HepG2 (cell line): ENCODE results near the gene CUEDC2. TPM values are rescaled to one million over a fixed set of nuclear protein-coding genes. Genes with fewer than 3 reads are reported as not detected.

Experiments used
- CENPX ChIP-seq: sonication (generic); formaldehyde crosslinking; IDR thresholded peaks from 2 replicates; pipeline ENCODE4 v1.9.0; 2021; ENCODE audit warnings: mild to moderate bottlenecking, missing genetic modification reagents, moderate library complexity
- CHD4 ChIP-seq: fragments of 200-600 bp; sonication (generic); IDR thresholded peaks from 2 replicates; pipeline ENCODE4 v1.7.0; 2017; ENCODE audit warnings: mild to moderate bottlenecking, low read length, borderline replicate concordance
- ERF ChIP-seq: IDR thresholded peaks from 2 replicates; pipeline ENCODE4 v1.6.1; 2018; ENCODE audit warnings: missing biosample characterization, missing genetic modification reagents
- FOXC1 ChIP-seq: sonication (generic); formaldehyde crosslinking; IDR thresholded peaks from 2 replicates; pipeline ENCODE4 v1.8.0; 2022; ENCODE audit warnings: mild to moderate bottlenecking, missing genetic modification reagents, borderline replicate concordance
- GFI1 ChIP-seq: sonication (generic); formaldehyde crosslinking; IDR thresholded peaks from 2 replicates; pipeline ENCODE4 v1.5.0; 2020; ENCODE audit warnings: missing genetic modification reagents, mild to moderate bottlenecking, borderline replicate concordance
- GLI4 ChIP-seq: sonication (generic); formaldehyde crosslinking; IDR thresholded peaks from 2 replicates; pipeline ENCODE4 v1.5.1; 2020; ENCODE audit warnings: missing genetic modification reagents, mild to moderate bottlenecking, moderate library complexity, borderline replicate concordance
- HINFP ChIP-seq: sonication (generic); formaldehyde crosslinking; IDR thresholded peaks from 2 replicates; pipeline ENCODE4 v1.4.0; 2020; ENCODE audit warnings: low read depth, mild to moderate bottlenecking, missing genetic modification reagents
- HOXD1 ChIP-seq: sonication (generic); formaldehyde crosslinking; IDR thresholded peaks from 2 replicates; pipeline ENCODE4 v1.5.0; 2020; ENCODE audit warnings: missing genetic modification reagents
- MXD4 ChIP-seq: IDR thresholded peaks from 2 replicates; pipeline ENCODE4 v1.6.1; 2016; ENCODE audit warnings: mild to moderate bottlenecking, missing biosample characterization, missing genetic modification reagents
- MYNN ChIP-seq: sonication (generic); formaldehyde crosslinking; IDR thresholded peaks from 2 replicates; pipeline ENCODE4 v1.4.0; 2020; ENCODE audit warnings: mild to moderate bottlenecking, low read depth, missing genetic modification reagents
- NFRKB ChIP-seq: fragments of 450-650 bp; IDR thresholded peaks from 2 replicates; pipeline ENCODE4 v1.6.1; 2017
- PHF20 ChIP-seq: sonication (generic); formaldehyde crosslinking; IDR thresholded peaks from 2 replicates; pipeline ENCODE4 v1.5.0; 2020; ENCODE audit warnings: mild to moderate bottlenecking, missing genetic modification reagents
- RNF2 ChIP-seq: fragments of 450-650 bp; conservative IDR thresholded peaks from 2 replicates; pipeline ENCODE4 v1.6.1; 2016; ENCODE audit warnings: low read depth
- SRSF9 ChIP-seq: fragments of 200-400 bp; formaldehyde crosslinking; IDR thresholded peaks from 2 replicates; pipeline ENCODE4 v1.6.1; 2018; ENCODE audit warnings: borderline replicate concordance, mild to moderate bottlenecking, low read depth, low read length; ENCODE audit not compliant: insufficient read depth, poor library complexity, severe bottlenecking
- TCF12 ChIP-seq, 2 experiments: fragments of 450-650 bp in 1 of 2; sonication (generic) in 1 of 2; formaldehyde crosslinking in 1 of 2; IDR thresholded peaks; 2 replicates each; pipeline versions ENCODE4 v1.6.1 to v1.8.0; 2017 to 2022; ENCODE audit warnings: antibody characterized with exemption in 1 of 2, mild to moderate bottlenecking in 1 of 2, missing genetic modification reagents in 1 of 2, moderate library complexity in 1 of 2
- ZFP91 ChIP-seq: sonication (generic); formaldehyde crosslinking; IDR thresholded peaks from 2 replicates; pipeline ENCODE4 v1.9.0; 2022; ENCODE audit warnings: missing genetic modification reagents, mild to moderate bottlenecking, borderline replicate concordance
- ZNF468 ChIP-seq: sonication (generic); formaldehyde crosslinking; IDR thresholded peaks from 2 replicates; pipeline ENCODE4 v1.8.0; 2022; ENCODE audit warnings: mild to moderate bottlenecking, moderate library complexity, missing genetic modification reagents
- ZNF652 ChIP-seq: IDR thresholded peaks from 2 replicates; pipeline ENCODE4 v1.6.1; 2016; ENCODE audit warnings: low read depth, borderline replicate concordance
- polyA plus RNA-seq, 8 experiments: library from polyadenylated mRNA; depleted of rRNA in 3 of 8; stranded (reverse) in 7 of 8; unstranded in 1 of 8; fragments of >200 nt; fragmentation: Illumina TruSeq in 4 of 8; extraction: Trizol in 4 of 8; gene quantifications; 2 replicates each; pipeline versions ENCODE4 v1.2.1 to v1.2.3, GENCODE V29; 2011 to 2016; ENCODE audit warnings: low read depth in 4 of 8, missing spikeins in 1 of 8, mixed read lengths in 1 of 8; ENCODE audit not compliant: insufficient read depth in 1 of 8
- total RNA-seq, 5 experiments: library from RNA; depleted of rRNA; stranded (reverse); fragments of >200 nt; fragmentation: Illumina TruSeq; extraction: Trizol; gene quantifications; 2 replicates each; pipeline ENCODE4 v1.2.3, GENCODE V29; 2016; ENCODE audit warnings: low read depth in 1 of 5
- TF ChIP-seq, protein P1 (sequence below): sonication (generic); formaldehyde crosslinking; IDR thresholded peaks from 2 replicates; pipeline ENCODE4 v1.5.0; 2020; ENCODE audit warnings: mild to moderate bottlenecking, missing genetic modification reagents, borderline replicate concordance
- TF ChIP-seq, protein P2 (sequence below): sonication (generic); formaldehyde crosslinking; IDR thresholded peaks from 2 replicates; pipeline ENCODE4 v1.5.1; 2020; ENCODE audit warnings: mild to moderate bottlenecking, moderate library complexity, missing genetic modification reagents
- TF ChIP-seq, protein P3 (sequence below): IDR thresholded peaks from 2 replicates; pipeline ENCODE4 v1.6.1; 2016; ENCODE audit warnings: low read depth, borderline replicate concordance

Gene CUEDC2
- total and polyA plus RNA-seq, 2 of the 13 experiments (the other 11 are each of a cell fraction or from before 2014, with no cell fraction given): 13.1 to 18.4 TPM

- TF ChIP-seq, protein P1, sequence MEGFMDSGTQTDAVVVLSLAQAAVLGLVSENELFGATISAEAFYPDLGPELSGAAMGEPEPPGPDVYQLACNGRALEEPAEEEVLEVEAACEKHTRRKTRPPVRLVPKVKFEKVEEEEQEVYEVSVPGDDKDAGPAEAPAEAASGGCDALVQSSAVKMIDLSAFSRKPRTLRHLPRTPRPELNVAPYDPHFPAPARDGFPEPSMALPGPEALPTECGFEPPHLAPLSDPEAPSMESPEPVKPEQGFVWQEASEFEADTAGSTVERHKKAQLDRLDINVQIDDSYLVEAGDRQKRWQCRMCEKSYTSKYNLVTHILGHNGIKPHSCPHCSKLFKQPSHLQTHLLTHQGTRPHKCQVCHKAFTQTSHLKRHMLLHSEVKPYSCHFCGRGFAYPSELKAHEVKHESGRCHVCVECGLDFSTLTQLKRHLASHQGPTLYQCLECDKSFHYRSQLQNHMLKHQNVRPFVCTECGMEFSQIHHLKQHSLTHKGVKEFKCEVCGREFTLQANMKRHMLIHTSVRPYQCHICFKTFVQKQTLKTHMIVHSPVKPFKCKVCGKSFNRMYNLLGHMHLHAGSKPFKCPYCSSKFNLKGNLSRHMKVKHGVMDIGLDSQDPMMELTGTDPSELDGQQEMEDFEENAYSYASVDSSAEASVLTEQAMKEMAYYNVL (CRISPR knock-in tag): peak; percentile 92
- TF ChIP-seq HOXD1 (CRISPR knock-in tag) (peak; percentile 78; the same call in 1 of the 2 replicates), SRSF9 (no peak), ERF (CRISPR knock-in tag) (peak; percentile 89), NFRKB (no peak), FOXC1 (CRISPR knock-in tag) (peak; percentile 78; the same call in 1 of the 2 replicates), ZNF468 (CRISPR knock-in tag) (0 out of 2 replicates have a peak, but pooled peaks have one; percentile 60), ZFP91 (peak; percentile 96), GFI1 (CRISPR knock-in tag) (peak; percentile 65; the same call in 1 of the 2 replicates), GLI4 (CRISPR knock-in tag) (0 out of 2 replicates have a peak, but pooled peaks have one; percentile 58), CENPX (CRISPR knock-in tag) (no peak), CHD4 (no peak), PHF20 (CRISPR knock-in tag) (peak; percentile 45), RNF2 (peak; percentile 58; the same call in 1 of the 2 replicates), ZNF652 (CRISPR knock-in tag) (peak; percentile 36; the same call in 1 of the 2 replicates), MXD4 (CRISPR knock-in tag) (no peak; the same call in none of the 2 replicates), HINFP (peak; percentile 99), MYNN (CRISPR knock-in tag) (peak; percentile 45; the same call in 1 of the 2 replicates), TCF12 (IDR thresholded peaks at IDR 0.05) (no peak), TCF12 (CRISPR knock-in tag; IDR thresholded peaks at IDR 0.05) (peak; percentile 93)
- TF ChIP-seq, protein P2, sequence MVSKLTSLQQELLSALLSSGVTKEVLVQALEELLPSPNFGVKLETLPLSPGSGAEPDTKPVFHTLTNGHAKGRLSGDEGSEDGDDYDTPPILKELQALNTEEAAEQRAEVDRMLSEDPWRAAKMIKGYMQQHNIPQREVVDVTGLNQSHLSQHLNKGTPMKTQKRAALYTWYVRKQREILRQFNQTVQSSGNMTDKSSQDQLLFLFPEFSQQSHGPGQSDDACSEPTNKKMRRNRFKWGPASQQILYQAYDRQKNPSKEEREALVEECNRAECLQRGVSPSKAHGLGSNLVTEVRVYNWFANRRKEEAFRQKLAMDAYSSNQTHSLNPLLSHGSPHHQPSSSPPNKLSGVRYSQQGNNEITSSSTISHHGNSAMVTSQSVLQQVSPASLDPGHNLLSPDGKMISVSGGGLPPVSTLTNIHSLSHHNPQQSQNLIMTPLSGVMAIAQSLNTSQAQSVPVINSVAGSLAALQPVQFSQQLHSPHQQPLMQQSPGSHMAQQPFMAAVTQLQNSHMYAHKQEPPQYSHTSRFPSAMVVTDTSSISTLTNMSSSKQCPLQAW (CRISPR knock-in tag): peak; percentile 50; the same call in 1 of the 2 replicates
- TF ChIP-seq, protein P3, sequence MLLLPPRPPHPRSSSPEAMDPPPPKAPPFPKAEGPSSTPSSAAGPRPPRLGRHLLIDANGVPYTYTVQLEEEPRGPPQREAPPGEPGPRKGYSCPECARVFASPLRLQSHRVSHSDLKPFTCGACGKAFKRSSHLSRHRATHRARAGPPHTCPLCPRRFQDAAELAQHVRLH (CRISPR knock-in tag): peak; percentile 92
These were observed 33.0 kb downstream of the CUEDC2 start (continued) for GRCh38 chr10:102399217-102400021.
